Stimulated activated CD8-positive, alpha-beta memory T cell treated with anti-CD3 and anti-CD28 coated beads, Interleukin-4, amount 100 ng/mL, for 24 hours (primary cell): ENCODE measurements around the gene DMRT3.

ENCODE experiments used
- DNase-seq: peaks from one replicate; pipeline ENCODE4 v3.0.0-alpha.2; 2020; ENCODE audit warnings: low read depth

Gene DMRT3

DNA sequence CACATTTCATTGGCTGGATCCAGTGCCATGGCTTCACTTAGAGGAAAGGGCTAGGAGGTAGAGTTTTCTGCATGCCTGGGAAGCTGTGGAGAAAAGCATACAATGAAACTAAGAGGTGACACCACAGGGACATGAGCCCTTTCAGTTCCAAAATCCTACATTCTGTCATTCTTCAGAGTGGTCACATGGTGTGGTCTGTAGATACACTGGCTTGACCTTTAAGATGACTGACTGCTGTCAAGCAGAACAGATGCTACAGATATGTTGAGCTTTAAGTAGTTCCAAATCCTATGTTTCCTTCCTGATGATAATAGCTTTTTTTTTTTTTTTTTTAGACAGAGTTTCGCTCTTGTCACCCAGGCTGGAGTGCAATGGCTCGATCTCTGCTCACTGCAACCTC is 26.2 kb downstream of the DMRT3 start:
- DNase-seq, result no peak

DNA sequence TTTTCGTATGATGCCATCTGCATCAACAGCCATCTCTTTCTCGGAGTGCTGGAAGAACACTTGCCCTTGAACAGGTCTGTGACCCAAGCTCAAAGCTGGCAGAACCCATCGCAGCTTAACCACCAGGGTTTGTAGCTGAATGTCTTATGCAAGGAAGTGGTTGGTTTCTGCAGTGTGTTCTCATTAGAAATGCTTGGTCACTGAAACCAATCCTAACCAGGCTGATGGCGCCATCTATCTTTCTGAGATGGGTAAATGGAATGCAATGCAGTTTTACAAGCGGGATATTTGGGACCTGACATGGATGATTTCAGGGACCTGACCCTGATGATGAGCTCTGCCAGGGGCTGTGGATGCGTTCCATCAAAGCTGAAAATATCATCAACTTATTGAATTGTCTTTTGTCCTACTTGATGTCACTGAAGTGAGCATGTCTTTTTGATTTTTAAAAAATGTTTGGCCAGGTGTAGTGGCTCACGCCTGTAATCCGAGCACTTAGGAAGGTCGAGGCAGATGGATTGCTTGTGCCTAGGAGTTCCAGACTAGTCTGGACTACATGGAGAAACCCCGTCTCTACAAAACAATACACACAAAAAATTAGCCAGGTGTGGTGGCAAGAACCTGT is 28.7 kb downstream of the DMRT3 start:
- DNase-seq, result no peak

DNA sequence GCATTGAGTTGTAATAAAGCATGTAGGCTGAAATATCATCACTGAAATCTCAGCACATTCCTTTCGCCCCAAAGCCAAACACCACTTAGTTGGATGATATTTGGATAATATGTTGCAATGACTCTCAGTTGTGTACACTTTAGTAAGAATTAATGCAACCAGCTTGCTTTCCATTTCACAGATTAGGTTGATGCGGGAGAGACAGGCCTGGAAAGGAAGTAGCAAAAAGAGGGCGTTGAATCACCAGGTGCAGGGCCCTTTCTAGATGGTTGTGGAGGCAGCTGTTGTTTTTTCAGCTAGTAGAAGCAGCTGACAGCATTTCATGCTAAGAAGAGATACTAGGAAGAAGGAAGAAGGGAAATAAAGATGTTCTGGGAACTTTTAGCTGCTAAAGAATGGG is 30.9 kb downstream of the DMRT3 start:
- DNase-seq, result no peak

DNA sequence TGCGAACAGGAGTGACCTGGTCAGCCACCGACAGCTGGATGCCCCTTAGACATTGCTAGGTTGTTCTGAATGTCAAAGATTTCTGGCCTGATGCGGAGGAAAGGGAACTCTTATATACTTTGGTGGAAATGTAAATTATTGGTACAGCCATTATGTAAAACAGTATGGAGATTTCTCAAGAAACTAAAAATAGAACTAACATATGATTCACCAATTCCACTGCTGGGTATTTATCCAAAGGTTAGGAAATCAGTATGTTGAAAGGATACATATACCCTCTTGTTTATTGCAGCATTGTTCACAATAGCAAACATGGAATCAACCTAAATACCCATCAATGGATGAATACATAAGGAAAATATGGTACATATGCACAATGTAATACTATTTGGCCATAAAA is 31.8 kb downstream of the DMRT3 start:
- no peak for DNase-seq

DNA sequence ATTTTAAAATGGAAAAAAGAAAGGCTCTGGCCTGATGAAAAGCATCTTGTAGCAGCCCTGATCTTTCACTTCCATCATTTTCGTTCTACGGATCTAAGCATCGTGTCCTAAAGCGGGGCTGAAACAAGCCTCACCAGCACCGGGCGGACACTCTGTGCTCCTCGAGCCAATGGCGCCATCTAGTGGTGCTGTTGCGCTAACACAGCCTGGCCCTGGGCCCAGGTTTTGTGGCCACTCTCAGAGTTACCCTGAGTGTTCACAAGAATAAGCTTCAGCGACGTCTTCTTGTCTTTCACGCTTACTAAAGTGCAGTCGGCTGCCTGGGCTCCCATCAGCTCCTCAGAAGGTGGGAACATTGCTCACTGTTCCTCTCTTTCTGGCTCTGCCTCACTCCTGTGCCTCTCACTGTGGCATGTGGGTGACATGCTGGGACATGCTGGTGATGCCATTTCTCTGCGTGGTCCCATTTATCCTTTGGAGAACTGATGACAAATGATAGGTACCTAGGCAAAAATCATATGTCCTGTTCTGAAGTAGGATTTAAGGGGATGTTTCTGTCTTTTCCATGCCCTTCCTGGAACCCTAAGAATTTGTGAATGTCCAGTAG is 32.7 kb downstream of the DMRT3 start:
- DNase-seq, result peak; percentile 47

DNA sequence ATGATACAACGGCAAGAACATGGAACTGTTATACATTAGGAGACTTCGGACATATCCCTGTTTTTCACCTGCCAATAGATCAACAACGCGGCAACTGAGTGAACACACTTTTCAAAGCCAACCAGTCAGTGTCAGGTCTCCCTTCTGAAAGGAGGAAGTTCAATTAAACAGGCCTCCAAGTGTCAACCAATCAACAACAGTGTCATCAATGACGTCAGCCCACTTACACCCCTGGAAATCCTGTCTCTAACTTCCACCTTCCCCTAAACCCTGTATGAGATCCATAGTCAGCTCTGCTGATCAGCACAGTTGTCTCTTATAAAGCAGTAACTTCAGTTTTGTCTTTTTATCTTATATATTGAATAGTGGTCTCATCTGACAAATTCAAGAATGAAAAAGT is 36.6 kb downstream of the DMRT3 start:
- DNase-seq, result no peak

DNA sequence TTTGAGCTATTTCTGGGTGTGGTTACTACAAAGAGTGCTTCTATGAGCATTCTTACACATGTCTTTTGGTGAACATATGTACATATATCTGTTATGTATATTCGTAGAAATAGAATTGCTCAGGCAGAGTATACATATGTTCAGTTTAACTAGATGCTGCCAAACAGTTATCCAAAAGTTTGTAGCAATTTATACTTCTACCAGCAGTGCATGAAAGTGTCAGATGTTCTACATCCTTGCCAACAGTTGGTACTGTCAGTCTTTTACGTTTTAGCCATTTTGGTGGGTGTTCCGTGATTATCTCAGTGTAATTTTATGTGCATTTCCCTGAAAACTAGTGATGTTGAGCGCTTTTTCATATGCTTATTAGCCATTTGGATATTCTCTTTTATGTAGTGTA is 37.8 kb downstream of the DMRT3 start:
- DNase-seq, result no peak

DNA sequence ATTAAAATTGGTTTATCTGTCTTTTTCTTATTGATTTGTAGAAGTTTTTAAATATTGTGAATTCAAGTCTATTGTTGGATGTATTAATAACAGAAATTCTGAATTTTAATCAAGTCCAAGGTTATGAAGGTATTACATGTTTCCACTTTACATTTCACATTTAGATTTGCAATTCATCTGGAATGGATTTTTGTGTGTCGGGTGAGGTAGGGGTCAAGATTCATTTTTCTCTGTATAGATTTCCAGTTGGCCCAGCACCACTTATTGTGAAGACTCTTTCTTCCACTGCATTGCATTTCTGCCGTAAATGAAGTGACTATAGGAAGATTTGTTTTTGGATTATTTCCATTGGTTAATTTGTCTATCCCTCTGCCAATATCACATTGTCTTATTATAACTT is 38.2 kb downstream of the DMRT3 start:
- no peak for DNase-seq

DNA sequence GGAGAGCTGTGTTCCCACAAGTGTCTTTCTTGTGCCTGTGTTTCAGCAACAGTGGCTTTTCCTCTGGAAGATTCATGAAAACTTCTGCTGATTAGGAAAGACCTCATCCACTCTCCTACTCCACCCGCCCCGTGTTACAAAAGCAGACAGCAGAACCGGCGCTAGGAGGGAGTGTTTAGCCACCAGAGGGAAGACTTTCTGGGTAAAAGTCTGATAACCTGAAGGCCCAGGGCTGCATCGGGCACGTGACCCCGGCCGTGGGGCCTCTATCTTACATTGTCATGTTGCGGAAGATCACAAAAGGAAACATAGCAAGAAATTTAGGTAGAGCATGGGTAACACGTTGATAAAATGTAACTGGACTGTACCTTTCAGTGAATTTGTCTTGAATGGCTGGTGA is 41.7 kb downstream of the DMRT3 start:
- no peak for DNase-seq

DNA sequence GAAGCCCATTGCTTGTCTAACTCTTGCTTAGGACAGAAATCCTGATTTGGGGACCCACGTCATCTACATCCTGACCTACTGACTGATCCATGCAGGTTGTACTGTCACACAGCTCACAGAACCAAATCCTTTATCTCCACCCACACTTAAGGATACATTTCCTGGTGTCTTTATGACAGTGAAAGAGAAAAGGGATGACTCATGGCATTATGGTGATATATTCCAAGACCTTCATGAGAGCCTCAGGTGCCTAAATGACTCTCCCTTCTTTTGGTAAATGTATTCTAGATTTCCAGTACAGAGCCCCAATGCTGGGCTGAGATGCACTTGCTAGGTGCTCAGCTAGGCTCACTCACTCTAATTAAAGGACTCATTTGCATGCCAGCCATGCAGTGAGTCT is 47.7 kb downstream of the DMRT3 start:
- no peak for DNase-seq

DNA sequence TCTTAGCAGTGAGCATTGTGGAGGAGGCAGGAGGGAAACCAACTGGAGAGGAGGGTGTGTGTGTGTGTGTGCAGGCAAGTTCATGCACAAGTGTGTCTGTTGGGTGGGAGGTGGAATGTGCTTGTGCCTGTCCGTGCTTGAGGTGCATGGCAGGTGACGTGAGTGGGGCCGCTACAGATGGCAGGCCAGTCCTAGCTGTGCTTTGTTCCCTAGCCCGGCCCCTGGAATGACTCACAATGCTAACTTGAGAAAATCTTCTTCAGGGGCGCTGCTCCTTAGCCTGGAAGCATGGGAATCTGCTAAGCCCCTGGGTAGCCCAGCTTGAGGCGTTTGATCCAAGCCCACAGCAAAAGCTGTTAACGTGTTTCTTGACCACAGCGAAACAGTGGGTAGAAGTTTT is 48.7 kb downstream of the DMRT3 start:
- no peak for DNase-seq

DNA sequence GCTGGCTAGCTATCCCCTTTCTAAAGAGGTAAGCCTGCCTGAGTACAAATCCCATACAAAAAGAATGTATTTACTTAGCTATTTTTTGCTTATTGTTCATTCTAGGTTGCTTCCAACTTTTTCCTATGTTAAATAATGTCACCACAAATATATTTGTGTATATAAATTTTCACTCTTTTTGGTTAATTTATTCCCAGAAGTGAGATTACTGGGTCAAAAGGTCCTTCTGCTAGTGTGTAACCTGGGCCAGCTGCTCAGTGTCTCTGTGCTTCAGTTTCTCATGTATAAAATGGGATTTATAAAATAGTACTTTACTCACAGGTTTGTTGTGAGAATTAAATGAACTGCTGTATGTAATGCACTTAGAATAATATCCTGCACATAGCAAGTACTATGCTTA is 49.8 kb downstream of the DMRT3 start:
- DNase-seq, result no peak

DNA sequence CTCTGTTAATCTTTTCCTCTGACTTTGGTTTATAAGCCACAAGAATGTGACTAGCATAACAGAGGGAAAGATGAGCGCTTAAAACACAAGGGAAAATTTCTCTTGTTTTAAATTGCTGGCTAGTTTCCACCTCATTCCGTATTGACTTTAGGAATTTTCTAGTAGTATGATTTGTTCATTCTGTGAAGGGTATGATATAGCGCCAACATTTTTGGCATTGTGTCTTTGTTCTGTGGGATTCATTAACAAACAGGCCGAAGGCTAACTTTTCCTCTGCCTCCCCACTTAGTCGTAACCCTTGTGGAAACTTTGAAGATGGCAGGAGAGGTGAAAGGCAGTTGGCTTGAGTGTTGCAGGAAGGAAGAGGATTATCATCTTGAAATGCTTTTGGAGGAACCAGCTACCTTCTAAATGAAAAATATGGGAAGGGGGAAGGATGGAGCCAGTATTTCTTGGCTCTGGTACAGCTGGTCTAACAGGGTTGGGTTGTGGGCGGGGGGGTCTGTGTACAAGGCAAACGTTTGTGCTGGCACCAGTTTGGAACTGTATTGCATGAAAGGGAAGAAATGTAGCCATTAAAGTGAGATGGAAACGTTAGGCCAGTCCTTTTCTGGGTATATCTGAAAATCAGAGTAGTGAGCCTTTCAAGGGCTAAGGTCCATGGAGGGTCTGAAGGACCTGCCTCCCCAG is 52.2 kb downstream of the DMRT3 start:
- no peak for DNase-seq

DNA sequence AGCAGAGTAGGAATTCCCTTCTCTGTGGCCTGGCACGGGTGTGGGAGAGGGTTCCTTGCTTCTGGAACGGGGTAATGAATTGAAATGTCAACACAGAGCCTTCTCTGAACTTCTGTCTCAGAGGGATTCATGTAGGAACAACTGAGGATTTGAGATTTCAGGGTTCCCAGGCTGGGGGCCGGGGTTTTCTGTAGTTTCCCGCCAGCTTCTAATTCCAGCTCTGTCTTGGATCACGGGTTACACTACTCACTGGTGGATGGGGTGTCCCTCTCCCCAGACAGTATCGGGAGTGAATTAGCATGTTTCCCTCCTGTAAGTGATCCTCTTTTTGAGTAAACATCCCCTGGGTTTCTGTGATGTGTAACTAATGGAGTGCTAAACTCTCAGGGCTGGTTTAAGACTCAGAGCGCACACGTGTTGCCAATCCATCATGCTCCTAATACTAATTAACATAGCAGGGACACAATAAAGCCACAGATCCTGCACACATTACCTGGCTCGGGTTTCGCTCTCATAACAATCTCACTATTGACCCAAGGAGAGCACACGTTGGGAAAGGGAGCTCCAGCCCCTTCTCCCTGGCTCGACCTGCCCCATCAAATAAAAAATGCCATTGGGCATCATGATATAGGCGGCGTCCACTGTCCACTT is 55.6 kb downstream of the DMRT3 start:
- DNase-seq, result no peak

DNA sequence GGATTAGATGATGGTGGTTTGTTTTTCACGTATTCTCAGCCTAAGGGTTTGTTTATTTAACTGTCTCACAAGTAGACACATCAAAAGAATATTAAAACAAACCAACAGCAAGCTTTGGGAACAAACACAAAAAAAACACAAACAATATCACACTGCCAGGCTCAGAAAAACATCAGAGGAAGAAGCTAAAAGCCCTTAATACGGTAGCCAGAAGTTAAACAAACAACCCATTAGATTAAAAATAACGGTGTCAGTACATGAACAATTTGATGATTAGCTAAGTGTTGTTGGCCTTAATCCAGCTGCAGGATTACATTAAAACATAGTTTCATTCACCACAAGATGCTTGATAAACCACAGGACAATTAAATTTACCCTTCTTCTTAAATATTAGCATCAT is 57.8 kb downstream of the DMRT3 start:
- DNase-seq, result no peak

DNA sequence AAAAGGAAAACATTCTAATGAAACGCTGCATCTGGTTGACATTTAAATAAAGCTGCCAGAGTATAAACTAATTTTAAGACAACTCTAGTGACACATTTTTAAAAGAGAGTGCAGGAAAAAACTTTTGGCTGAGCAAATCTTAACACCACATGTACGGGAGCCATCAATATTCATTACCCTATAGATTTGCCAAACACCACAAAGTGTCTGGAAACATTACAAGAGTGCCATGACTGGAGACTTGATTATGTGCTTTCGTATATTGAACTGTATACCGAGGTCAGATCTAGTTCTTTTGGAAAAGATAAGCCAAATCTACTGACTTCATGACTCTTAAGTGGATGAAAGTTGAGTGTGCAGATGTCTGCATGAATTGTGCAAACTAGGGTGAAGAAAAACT is 63.1 kb downstream of the DMRT3 start:
- DNase-seq, result no peak
